Mucosa of descending colon (tissue), 3 donors: ENCODE data around the gene CAMK4. TPM values are rescaled to one million over a fixed set of nuclear protein-coding genes. Genes with fewer than 3 reads are reported as not detected.

Experiments used
- ATAC-seq: fragments of 200-7000 bp; cut with Tn5 transposase; one replicate; pipeline ENCODE4 v1.9.1; 2020; ENCODE audit warnings: mild to moderate bottlenecking, moderate library complexity
- DNase-seq, 3 donors: peaks; one replicate each; pipeline ENCODE4 v3.0.0-alpha.2; 2020
- H3K36me3 ChIP-seq: fragments of 200-600 bp; one replicate; pipeline ENCODE4 v1.8.0; 2021; ENCODE audit warnings: low read depth, mild to moderate bottlenecking
- H3K4me1 ChIP-seq: fragments of 200-600 bp; one replicate; pipeline ENCODE4 v1.8.0; 2021; ENCODE audit warnings: low read depth, mild to moderate bottlenecking
- H3K4me3 ChIP-seq: fragments of 200-600 bp; one replicate; pipeline ENCODE4 v1.8.0; 2021; ENCODE audit warnings: mild to moderate bottlenecking
- H3K9me3 ChIP-seq: fragments of 200-600 bp; one replicate; pipeline ENCODE4 v1.8.0; 2021; ENCODE audit warnings: mild to moderate bottlenecking
- intact Hi-C, 2 donors: fragments of 100-400 bp; cut with DNase I in 1 of 2; cut with micrococcal nuclease in 1 of 2; formaldehyde crosslinking; loops; one replicate each; pipeline versions ENCODE4 v1.11.0 to v1.11.1; 2022; cut with DNase I, micrococcal nuclease
- total RNA-seq, 3 donors: library from RNA; stranded (reverse); fragmentation: NEBNext Ultra II Directional in 2 of 3; extraction: Animal tissue kit (Norgen Biotek cat#: 25700) in 2 of 3; gene quantifications; one replicate each; pipeline versions ENCODE4 v1.2.1 to v1.2.4, GENCODE V29; 2021 to 2023
- TF ChIP-seq, protein P1 (sequence below): fragments of 200-600 bp; IDR thresholded peaks from one replicate; pipeline ENCODE4 v1.8.0; 2022; ENCODE audit warnings: antibody characterized with exemption, mild to moderate bottlenecking
- donor health status: DM: no; HTN: no; CAD: no; lungs with moderate emphysema.
- donor health status: DM: no; HTN: no; CAD: no.
- donor health status: DM: no; HTN: yes; CAD: no.

Gene CAMK4
- total RNA-seq, 3 donors from 2014 or later, result 2.0 to 5.5 (median 4.0) TPM

DNA sequence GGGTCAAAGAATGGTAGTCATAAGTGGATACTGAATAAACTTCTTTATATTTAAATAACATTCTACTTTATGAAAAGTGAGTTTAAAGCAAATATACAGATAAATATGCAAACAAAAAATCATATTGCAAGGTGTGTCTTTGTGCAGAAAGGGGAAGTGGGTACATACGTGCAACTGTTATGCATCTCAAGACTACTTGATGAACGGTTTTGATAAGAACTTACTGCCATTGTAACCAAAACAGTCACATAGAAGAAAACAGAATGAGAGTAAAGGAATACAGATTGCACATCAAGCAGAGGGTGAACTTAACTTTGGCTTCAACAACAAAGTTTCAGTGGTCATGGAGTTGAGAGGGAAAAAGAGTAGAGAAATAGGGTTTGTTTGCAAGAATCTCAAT is 9.9 kb downstream of the CAMK4 start:
- H3K36me3 ChIP-seq, result no peaks in the 10 kb centered on the region
- ATAC-seq (no peak), DNase-seq (no peak)
- no peak overlapping the region for H3K4me3 ChIP-seq
- TF ChIP-seq, protein P1, sequence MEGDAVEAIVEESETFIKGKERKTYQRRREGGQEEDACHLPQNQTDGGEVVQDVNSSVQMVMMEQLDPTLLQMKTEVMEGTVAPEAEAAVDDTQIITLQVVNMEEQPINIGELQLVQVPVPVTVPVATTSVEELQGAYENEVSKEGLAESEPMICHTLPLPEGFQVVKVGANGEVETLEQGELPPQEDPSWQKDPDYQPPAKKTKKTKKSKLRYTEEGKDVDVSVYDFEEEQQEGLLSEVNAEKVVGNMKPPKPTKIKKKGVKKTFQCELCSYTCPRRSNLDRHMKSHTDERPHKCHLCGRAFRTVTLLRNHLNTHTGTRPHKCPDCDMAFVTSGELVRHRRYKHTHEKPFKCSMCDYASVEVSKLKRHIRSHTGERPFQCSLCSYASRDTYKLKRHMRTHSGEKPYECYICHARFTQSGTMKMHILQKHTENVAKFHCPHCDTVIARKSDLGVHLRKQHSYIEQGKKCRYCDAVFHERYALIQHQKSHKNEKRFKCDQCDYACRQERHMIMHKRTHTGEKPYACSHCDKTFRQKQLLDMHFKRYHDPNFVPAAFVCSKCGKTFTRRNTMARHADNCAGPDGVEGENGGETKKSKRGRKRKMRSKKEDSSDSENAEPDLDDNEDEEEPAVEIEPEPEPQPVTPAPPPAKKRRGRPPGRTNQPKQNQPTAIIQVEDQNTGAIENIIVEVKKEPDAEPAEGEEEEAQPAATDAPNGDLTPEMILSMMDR, result no peak
- no peaks in the 10 kb centered on the region for H3K9me3 ChIP-seq
- intact Hi-C loops, result no loop called here
- peaks cover 3% of the 10 kb centered on the region for H3K4me1 ChIP-seq

DNA sequence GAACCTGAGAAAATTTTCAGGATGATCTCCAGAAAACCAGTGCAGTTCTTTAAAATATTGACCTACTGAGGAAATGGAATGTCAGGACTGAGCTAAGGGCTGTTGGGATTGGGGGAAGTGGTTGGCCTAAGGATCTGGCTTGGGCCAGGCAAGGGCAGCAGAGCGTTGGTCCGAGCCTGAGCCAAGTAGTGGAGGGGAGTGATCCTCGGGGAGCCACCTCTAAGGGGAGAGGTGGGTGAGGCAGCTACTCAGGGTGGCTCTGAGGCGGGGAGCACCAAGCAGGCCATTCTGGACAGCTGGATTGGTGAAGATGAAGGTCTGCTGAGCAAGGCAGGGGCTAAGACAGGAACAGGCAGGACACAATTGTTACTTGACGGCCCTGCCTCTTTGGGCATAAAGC is 11.5 kb downstream of the CAMK4 start:
- Histone ChIP-seq H3K4me3 (no peak overlapping the region), H3K9me3 (no peaks in the 10 kb centered on the region), H3K4me1 (no peaks in the 10 kb centered on the region), H3K36me3 (no peaks in the 10 kb centered on the region)
- no peak for DNase-seq
- intact Hi-C loops, result no loop called here
- ATAC-seq, result no peak
- TF ChIP-seq, protein P1, result no peak

DNA sequence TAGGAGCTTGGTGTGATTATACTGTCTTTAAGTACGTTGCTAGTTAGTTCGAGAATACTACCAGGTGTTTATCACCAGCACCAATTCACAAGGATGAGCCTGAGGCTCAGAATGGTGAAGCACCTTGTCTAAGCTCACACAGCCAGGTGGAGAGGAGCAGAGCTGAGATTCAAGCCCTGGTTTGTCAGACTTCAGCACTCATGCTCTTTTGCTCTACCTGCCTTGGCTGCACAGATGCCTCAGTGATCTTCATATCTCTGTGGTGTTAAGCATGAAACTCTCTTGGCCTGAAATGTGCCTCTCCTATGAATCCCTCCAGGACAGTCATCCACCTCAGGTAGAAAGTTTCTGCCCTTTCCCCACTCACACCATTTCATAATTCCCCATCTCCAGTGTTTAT is 12.2 kb downstream of the CAMK4 start:
- Histone ChIP-seq H3K36me3 (no peaks in the 10 kb centered on the region), H3K4me1 (no peaks in the 10 kb centered on the region), H3K9me3 (no peaks in the 10 kb centered on the region), H3K4me3 (no peak overlapping the region)
- ATAC-seq, result no peak
- no peak for DNase-seq
- intact Hi-C loops, result no loop called here
- TF ChIP-seq, protein P1, result no peak

DNA sequence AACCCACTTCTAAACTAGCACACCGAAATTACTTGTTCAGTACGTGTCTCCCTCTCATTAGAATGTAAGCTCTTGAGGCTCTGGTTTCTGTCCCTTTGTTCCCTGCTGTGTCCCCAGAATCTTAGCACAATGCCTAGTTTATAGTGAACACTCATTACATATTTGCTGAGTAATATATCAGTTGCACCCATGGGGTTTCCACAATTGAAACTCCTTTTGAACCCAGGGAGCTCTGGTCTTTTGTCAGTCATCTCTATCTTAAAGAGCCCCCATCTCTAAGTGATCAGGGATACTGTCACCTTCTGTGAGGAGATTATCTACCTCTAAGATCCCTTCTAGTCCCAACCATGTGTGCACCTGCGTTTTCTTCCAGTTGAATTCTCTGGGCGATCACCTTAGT is 12.8 kb downstream of the CAMK4 start:
- Histone ChIP-seq H3K36me3 (no peaks in the 10 kb centered on the region), H3K9me3 (no peaks in the 10 kb centered on the region), H3K4me1 (no peaks in the 10 kb centered on the region), H3K4me3 (no peak overlapping the region)
- DNase-seq (no peak), ATAC-seq (no peak)
- intact Hi-C loops, result no loop called here
- TF ChIP-seq, protein P1, result no peak

DNA sequence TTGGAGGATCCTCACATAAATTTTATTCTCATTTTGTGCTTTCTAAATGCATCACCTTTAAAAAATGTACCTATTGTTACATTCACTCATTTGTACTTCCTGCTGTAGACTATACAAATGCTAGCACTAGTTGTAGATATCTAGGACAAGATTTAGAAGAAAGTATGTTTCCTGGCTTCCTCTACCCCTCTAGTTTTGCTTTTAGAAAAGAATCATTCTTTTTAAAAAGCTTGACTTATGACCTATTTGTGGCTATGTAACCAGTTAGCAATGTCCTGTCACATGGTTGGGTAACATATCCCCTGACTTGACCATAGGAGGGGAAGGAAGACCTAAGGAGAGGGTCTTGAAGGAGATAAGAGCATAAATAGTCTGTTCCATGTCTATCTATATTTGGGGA is 13.3 kb downstream of the CAMK4 start:
- ATAC-seq (no peak), DNase-seq (no peak)
- H3K4me1 ChIP-seq, result no peaks in the 10 kb centered on the region
- H3K4me3 ChIP-seq, result no peak overlapping the region
- TF ChIP-seq, protein P1, result no peak
- no peaks in the 10 kb centered on the region for H3K9me3 ChIP-seq
- intact Hi-C loops, result no loop called here
- no peaks in the 10 kb centered on the region for H3K36me3 ChIP-seq

DNA sequence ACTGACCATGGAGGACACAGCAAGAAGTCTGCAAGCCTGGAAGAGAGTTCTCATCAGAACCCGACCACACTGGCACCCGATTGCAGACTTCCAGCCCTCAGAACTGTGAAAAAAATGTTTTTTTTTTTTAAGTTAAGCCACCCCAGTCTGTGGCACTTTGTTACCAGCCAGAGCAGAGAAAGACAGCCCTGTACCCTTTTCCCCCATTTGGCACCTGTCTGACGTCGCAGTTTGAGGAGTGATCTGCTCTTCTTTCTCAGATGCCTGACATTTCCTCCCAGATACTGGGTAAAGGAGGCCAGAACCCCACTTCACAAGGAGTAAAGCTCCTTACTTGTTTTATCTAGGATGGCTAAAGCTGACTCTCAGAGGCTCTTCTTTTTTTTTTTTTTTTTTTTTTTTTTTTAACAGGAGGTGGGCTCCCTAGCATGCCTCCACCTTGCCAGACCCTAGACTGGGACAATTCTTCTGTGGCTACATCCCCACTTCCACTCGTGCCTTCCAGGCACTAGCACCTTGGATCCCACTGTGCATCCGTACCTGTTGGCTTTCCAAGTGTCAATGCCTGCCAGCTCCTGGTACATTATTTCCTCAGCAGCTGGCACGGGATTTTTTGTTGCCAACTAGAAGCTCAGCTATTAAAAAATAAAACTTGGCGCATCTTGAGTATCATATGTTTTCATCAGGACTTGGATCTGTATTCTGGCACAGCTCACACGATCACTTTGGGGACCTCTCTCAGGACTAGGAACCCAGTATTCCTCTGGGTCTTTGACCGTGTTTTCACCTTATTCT is 14.4 kb downstream of the CAMK4 start:
- intact Hi-C loops, result no loop called here
- H3K4me3 ChIP-seq, result no peak overlapping the region
- H3K9me3 ChIP-seq, result no peaks in the 10 kb centered on the region
- H3K36me3 ChIP-seq, result no peaks in the 10 kb centered on the region
- DNase-seq (no peak), ATAC-seq (no peak)
- TF ChIP-seq, protein P1, result no peak
- H3K4me1 ChIP-seq, result no peaks in the 10 kb centered on the region
